Measurements from ENCODE around the gene TAGLN2. TPM values are rescaled to one million over a fixed set of nuclear protein-coding genes. Genes with fewer than 3 reads are reported as not detected.

TAGLN2 gene

DNA sequence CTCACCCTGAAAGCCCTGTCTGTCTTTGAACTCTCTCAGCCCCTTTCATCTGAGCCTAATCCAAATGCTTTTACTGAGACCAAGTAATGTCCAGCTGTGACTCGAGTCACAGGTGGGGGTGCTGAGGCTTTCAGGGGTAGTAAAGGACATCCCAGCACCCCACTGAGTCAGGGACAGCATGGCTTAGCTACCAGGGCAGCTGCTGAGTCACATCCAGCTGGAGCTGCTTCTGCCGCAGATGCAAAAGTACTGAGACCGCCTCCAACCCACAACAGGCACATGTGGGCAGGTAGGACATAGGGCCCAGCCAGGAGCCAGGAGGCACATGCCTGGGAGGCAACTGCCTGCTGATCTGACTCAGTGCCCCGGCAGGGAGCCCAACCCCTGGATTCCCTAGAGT is 56.1 kb downstream of the TAGLN2 start:
- no peak overlapping the region for H3K4me3 ChIP-seq (replicated peaks; ENCODE audit: insufficient read depth, low read length)
- DNase-seq (ENCODE audit: low read depth in 1 of 2, low spot score in 1 of 2), result no peak
- TF ChIP-seq, protein P1, sequence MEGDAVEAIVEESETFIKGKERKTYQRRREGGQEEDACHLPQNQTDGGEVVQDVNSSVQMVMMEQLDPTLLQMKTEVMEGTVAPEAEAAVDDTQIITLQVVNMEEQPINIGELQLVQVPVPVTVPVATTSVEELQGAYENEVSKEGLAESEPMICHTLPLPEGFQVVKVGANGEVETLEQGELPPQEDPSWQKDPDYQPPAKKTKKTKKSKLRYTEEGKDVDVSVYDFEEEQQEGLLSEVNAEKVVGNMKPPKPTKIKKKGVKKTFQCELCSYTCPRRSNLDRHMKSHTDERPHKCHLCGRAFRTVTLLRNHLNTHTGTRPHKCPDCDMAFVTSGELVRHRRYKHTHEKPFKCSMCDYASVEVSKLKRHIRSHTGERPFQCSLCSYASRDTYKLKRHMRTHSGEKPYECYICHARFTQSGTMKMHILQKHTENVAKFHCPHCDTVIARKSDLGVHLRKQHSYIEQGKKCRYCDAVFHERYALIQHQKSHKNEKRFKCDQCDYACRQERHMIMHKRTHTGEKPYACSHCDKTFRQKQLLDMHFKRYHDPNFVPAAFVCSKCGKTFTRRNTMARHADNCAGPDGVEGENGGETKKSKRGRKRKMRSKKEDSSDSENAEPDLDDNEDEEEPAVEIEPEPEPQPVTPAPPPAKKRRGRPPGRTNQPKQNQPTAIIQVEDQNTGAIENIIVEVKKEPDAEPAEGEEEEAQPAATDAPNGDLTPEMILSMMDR (IDR thresholded peaks at IDR 0.05; ENCODE audit: insufficient read depth, low read length), result no peak
- TF ChIP-seq, protein P2, sequence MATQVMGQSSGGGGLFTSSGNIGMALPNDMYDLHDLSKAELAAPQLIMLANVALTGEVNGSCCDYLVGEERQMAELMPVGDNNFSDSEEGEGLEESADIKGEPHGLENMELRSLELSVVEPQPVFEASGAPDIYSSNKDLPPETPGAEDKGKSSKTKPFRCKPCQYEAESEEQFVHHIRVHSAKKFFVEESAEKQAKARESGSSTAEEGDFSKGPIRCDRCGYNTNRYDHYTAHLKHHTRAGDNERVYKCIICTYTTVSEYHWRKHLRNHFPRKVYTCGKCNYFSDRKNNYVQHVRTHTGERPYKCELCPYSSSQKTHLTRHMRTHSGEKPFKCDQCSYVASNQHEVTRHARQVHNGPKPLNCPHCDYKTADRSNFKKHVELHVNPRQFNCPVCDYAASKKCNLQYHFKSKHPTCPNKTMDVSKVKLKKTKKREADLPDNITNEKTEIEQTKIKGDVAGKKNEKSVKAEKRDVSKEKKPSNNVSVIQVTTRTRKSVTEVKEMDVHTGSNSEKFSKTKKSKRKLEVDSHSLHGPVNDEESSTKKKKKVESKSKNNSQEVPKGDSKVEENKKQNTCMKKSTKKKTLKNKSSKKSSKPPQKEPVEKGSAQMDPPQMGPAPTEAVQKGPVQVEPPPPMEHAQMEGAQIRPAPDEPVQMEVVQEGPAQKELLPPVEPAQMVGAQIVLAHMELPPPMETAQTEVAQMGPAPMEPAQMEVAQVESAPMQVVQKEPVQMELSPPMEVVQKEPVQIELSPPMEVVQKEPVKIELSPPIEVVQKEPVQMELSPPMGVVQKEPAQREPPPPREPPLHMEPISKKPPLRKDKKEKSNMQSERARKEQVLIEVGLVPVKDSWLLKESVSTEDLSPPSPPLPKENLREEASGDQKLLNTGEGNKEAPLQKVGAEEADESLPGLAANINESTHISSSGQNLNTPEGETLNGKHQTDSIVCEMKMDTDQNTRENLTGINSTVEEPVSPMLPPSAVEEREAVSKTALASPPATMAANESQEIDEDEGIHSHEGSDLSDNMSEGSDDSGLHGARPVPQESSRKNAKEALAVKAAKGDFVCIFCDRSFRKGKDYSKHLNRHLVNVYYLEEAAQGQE (IDR thresholded peaks at IDR 0.05; ENCODE audit: insufficient replicate concordance, low read depth), result no peak
- TF ChIP-seq SPI1 (IDR thresholded peaks at IDR 0.05; ENCODE audit: borderline replicate concordance, low read depth), result no peak
- TF ChIP-seq POLR2AphosphoS5 (IDR thresholded peaks at IDR 0.05; ENCODE audit: low read depth), result no peak
- TF ChIP-seq GABPA (IDR thresholded peaks at IDR 0.05; ENCODE audit: low read depth), result no peak
- no peak overlapping the region for H3K27ac ChIP-seq (replicated peaks)
- no peaks in the 10 kb centered on the region for H3K27me3 ChIP-seq (ENCODE audit: insufficient read depth, poor library complexity, severe bottlenecking)

DNA sequence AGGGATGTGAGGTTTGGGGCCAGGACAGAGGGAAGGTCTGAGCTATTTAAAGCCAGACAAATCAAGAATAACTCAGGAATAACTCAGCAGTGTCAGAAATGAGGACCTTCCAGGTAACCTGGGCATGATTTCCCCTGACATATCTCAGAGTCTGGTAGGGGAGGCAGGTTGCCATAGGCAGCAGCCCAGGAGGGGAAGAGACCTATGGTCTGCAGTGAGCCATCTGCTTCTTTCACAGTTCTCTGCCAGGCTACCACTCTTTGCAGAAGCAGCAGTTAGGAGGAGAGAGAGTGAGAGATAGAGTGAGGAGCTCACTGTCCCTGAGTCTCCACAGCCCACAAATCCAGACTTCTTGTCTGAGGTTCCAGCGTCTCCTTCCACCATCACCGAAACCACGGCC is 56.5 kb downstream of the TAGLN2 start:
- Histone ChIP-seq H3K4me3 (replicated peaks; ENCODE audit: insufficient read depth, low read length) (no peak overlapping the region), H3K27me3 (ENCODE audit: insufficient read depth, poor library complexity, severe bottlenecking) (no peaks in the 10 kb centered on the region), H3K27ac (replicated peaks) (no peak overlapping the region)
- TF ChIP-seq SPI1 (IDR thresholded peaks at IDR 0.05; ENCODE audit: borderline replicate concordance, low read depth) (no peak), GABPA (IDR thresholded peaks at IDR 0.05; ENCODE audit: low read depth) (no peak), POLR2AphosphoS5 (IDR thresholded peaks at IDR 0.05; ENCODE audit: low read depth) (no peak)
- TF ChIP-seq, protein P2 (IDR thresholded peaks at IDR 0.05; ENCODE audit: insufficient replicate concordance, low read depth), result no peak
- TF ChIP-seq, protein P1 (IDR thresholded peaks at IDR 0.05; ENCODE audit: insufficient read depth, low read length), result no peak
- no peak for DNase-seq (ENCODE audit: low read depth in 1 of 2, low spot score in 1 of 2)

Small RNAs within 50 kb of the gene (microRNA-seq; reads per million reads assigned to microRNA genes)
- gene MIR4259, result not detected
